HL-60 (cell line): Measurements from ENCODE around the gene LRRC19.

ENCODE experiments used
- TF ChIP-seq, protein P1 (sequence below): IDR thresholded peaks from one replicate; pipeline ENCODE4 v1.5.1; 2011; ENCODE audit warnings: low read length, control low read depth, inconsistent platforms; ENCODE audit not compliant: insufficient read depth
- TF ChIP-seq, protein P2 (sequence below): IDR thresholded peaks from 2 replicates; pipeline ENCODE4 v1.6.1; 2012; ENCODE audit warnings: low read depth; ENCODE audit not compliant: insufficient replicate concordance

DNA sequence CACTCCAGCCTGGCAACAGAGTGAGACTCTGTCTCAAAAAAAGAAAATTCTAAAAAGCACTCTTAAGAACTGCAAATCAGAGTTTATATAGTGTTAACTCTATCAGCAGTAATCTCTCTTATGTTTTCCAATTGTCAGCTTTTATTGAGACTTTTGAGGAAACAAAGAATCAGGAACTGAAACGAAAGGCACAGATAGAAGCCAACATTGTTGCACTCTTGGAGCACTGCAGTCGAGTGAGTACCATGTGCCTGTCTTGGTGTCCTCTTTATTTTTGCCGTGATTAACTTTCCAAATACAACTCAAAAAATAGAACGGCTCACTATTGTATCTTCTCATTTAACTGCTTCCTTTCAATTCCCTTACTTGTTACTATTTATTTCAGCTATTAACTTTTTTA lies 41.7 kb upstream of the LRRC19 start:
- TF ChIP-seq, protein P1, sequence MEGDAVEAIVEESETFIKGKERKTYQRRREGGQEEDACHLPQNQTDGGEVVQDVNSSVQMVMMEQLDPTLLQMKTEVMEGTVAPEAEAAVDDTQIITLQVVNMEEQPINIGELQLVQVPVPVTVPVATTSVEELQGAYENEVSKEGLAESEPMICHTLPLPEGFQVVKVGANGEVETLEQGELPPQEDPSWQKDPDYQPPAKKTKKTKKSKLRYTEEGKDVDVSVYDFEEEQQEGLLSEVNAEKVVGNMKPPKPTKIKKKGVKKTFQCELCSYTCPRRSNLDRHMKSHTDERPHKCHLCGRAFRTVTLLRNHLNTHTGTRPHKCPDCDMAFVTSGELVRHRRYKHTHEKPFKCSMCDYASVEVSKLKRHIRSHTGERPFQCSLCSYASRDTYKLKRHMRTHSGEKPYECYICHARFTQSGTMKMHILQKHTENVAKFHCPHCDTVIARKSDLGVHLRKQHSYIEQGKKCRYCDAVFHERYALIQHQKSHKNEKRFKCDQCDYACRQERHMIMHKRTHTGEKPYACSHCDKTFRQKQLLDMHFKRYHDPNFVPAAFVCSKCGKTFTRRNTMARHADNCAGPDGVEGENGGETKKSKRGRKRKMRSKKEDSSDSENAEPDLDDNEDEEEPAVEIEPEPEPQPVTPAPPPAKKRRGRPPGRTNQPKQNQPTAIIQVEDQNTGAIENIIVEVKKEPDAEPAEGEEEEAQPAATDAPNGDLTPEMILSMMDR, result no peak
- TF ChIP-seq, protein P2, sequence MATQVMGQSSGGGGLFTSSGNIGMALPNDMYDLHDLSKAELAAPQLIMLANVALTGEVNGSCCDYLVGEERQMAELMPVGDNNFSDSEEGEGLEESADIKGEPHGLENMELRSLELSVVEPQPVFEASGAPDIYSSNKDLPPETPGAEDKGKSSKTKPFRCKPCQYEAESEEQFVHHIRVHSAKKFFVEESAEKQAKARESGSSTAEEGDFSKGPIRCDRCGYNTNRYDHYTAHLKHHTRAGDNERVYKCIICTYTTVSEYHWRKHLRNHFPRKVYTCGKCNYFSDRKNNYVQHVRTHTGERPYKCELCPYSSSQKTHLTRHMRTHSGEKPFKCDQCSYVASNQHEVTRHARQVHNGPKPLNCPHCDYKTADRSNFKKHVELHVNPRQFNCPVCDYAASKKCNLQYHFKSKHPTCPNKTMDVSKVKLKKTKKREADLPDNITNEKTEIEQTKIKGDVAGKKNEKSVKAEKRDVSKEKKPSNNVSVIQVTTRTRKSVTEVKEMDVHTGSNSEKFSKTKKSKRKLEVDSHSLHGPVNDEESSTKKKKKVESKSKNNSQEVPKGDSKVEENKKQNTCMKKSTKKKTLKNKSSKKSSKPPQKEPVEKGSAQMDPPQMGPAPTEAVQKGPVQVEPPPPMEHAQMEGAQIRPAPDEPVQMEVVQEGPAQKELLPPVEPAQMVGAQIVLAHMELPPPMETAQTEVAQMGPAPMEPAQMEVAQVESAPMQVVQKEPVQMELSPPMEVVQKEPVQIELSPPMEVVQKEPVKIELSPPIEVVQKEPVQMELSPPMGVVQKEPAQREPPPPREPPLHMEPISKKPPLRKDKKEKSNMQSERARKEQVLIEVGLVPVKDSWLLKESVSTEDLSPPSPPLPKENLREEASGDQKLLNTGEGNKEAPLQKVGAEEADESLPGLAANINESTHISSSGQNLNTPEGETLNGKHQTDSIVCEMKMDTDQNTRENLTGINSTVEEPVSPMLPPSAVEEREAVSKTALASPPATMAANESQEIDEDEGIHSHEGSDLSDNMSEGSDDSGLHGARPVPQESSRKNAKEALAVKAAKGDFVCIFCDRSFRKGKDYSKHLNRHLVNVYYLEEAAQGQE, result no peak
